Measurements from ENCODE around the gene TNFAIP2.

Gene TNFAIP2

GRCh38 chr14:103122947-103123633 lies at the start of gene TNFAIP2:
TSS of gene TNFAIP2 (plus strand) at chr14:103123461. CDS start at chr14:103126458, 2,997 bp downstream.
- DNase-seq: no peak

DNA sequence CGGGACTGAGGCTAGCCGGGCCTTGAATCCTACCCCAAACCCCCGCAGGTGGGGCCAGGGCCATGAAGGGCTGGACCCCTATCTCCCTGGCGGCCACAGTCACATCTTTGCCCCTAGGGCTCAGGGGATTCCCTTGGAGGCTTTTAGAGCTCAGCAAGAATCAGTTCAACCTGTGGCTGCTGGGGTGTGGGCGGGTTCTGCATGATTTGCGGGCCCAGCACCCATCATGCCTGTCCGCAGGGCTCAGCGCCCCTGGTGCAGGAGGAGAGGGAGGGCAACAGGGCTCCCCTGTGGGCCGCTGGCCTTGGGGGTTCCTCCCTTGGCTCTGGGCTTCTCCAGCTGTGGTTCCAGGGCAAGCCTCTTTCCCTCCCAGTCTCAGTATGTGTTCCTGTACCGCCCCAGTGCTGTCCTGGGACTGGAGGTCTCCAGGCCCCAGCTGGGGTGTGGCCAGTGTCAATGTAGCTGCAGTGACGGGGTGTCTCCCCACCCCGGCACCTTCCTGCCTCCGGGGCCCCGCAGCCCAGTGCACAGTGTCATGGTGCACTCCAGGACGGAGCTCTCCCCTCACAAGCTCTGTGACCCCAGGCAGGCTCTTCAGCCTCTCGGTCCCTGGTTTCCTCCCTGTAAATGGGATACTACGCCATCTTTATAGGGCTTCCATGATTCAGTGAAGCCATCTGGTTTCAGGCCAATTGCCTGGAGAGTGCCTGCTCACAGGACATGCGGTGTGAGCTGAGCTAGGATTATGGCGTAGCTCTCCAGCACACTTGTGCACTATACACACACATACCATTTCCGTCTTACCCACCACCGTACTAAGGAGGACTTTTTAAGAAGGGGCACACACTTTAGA lies 49.2 kb upstream of the TNFAIP2 start:
- DNase-seq: no peak

DNA sequence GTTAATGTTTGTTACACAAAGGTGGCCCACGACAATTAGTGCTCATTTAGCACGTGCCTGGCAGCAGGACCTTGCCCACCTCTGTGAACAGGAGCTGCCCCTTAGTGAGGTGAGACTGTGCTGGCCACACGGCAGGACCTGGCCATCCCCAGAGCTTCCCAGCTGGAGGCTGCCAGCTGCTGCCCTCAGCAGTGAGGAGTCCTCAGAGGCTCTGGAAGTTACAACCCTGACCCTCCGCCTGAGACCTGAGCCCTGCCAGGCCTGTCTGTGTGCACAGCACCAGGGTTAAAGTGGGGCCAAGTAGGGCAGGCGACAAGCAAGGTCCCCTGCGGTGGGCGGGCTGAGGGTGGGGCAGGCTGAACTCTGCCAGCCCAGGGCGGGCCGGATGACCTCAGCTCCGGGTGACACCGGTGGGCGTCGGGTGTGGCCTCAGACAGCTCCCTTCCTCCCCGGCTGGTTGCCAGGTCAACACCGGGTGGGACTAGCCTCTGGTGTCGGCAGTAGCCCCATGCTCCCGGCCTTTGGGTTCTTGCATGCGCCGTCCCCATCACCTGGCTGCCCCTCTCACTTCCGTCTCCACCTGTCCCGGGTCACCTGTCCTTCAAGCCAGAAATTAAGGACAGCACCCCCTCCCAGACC lies 48.4 kb upstream of the TNFAIP2 start:
- no peak for DNase-seq

DNA sequence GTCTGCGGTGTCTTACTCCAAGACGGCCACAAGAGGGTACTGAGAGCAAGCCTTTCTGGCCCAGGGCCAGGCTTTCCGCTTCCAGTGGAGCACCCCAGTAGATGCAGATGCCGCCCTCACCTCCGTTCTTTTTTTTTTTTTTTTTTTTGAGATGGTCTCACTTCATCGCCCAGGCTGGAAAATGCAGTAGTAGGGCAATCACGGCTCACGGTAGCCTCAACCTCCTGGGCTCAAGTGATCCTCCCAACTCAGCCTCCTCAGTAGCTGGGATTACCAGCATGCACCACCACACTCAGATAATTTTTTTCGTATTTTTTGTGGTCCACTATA lies 44.9 kb upstream of the TNFAIP2 start:
- DNase-seq: peak; percentile 83

GRCh38 chr14:103078860-103079587 lies 44.2 kb upstream of the TNFAIP2 start:
- DNase-seq: no peak

GRCh38 chr14:103081951-103082350 lies 41.3 kb upstream of the TNFAIP2 start:
- no peak for DNase-seq

GRCh38 chr14:103084021-103084919 lies 39.0 kb upstream of the TNFAIP2 start, which contains the start of gene LBHD2:
TSS of gene LBHD2 (plus strand) at chr14:103084210. CDS start at chr14:103086013, 1,803 bp downstream.
- no peak for DNase-seq

DNA sequence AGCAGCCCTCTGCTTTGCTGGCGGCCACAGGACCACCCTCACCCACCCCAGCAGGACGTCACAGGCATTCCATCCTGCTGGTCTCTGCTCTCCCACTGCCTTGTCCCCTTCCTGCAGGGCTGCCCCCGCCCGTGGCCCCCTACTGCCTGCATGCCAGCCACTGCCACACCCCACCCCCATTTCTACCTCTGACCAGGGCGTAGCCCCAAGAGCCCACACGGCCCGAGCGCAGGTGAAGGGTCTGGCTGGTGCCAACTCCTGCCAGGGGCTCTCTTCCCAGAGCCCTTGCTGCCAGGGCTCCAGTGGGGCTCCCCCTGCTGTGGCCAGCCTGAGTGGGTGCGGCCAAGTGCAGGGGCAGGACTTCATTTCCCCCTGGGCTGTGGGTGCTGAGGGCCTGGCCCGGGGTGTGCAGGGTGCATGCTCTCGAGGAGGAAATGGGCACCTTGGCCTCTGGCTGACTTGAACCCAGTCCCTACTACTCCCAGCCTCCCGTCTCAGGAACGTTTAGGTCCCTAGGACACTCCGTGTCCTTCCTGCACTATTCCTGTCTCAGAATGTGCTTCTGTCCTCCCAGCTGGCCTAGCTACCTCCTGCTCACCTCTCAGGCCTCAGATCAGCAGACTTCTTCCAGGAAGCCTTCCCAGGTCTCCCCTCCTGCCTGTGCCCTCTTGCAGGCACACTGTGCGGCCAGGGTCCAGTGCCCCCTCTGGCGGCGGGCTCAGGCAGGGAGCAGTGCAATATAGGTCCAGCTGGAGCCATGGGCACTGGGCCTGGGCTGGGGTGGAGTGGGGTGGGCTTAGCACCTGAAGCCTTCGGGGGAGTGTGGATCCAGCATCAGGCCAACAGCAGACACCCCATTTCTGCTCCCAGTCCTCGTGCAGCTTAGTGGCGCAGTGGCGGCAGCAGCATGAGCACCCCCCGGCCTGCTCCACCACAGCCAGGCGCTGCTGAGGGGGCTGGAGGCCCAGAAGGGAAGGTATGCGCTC lies 37.9 kb upstream of the TNFAIP2 start:
- no peak for DNase-seq

GRCh38 chr14:103086771-103087342 lies 36.4 kb upstream of the TNFAIP2 start:
- no peak for DNase-seq

DNA sequence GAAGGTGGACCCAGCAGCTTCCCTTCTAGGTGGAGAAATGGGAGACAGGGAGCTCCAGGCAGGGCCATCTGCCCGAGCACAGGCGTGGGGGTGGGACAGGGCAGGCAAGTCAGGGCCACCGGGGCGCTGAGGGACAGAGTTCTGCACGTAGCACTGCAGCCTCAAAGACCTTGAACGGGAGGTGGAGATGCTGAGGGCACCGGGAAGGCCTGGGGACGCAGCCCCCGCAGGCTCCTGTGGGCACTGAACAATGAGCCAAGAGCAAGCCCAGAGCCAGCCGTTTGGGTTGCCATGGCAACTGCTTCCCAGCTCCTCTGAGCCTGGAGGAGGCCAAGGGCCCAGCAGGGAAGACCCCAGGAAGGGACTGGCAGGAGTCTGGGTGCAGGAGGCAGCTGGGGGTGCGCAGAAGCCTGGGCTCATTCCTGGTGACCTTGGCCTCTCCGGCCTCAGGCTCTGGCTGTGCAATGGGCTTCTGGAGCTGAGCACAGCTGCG lies 35.9 kb upstream of the TNFAIP2 start:
- DNase-seq: no peak

GRCh38 chr14:103088921-103089320 lies 34.3 kb upstream of the TNFAIP2 start:
- no peak for DNase-seq

- DNase-seq: no peak
Measured at GRCh38 chr14:103089386-103090335, 33.6 kb upstream of the TNFAIP2 start.

DNA sequence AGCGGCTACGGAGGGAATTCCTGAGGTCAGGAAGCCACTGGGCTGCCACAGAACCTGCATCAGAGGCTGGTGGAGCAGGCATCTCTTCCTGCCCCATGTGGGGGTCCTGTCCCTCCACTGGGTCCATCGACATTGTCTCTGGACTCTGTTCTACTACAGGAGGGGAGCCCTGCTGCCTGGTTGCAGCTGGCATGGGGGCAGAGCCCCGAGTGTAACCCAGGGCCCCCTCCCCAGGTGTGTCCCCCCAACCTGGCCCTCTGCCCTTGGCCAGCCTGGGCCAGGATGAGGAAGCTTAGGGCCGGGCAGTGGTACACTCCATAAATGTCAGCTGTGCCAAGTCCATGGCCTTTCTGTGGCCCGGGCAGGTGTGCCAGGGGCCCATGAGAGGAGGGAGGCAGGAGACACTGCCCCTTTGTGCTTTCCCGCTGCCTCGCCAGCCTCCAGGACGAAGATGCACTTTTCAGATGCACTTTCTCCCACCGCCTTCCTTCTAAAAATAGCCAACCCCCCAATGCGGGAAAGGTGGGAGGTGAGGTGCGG lies 32.7 kb upstream of the TNFAIP2 start:
- no peak for DNase-seq

- peak; percentile 62 for DNase-seq
Measured at GRCh38 chr14:103091041-103091882, 32.0 kb upstream of the TNFAIP2 start.

DNA sequence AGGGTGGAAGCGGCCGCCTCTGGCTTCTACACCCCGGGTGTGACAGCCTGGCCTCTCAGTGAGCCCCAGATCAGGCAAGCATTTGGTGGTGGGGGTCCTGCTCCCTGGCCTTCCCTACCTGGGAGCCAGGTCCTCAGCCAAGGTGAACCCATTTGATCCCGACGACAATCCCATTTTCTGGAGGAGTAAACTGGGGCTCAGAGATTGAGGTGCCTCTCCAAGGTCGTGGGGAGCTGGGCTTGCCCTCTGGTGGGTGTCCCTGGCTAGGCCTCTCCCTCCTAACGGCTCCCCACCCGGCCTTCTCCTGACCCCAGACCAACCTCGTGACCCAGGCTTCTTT lies 31.4 kb upstream of the TNFAIP2 start:
- DNase-seq: no peak

GRCh38 chr14:103093856-103094405 lies 29.3 kb upstream of the TNFAIP2 start:
- no peak for DNase-seq
